Ovary (tissue), 9 donors: ENCODE measurements around the gene PA2G4. TPM values are rescaled to one million over a fixed set of nuclear protein-coding genes. Genes with fewer than 3 reads are reported as not detected.
A peak's percentile ranks its signal among the peaks of the same experiment; 100 is the strongest.

ENCODE experiments used
- DNase-seq, 5 donors: peaks; one replicate each; pipeline ENCODE4 v3.0.0-alpha.2; 2019 to 2020
- H3K27ac ChIP-seq, 2 donors: fragments of 200-600 bp; one replicate each; pipeline versions ENCODE4 v1.5.1 to v1.8.0; 2019 to 2022
- H3K27me3 ChIP-seq: fragments of 200-600 bp; one replicate; pipeline ENCODE4 v1.8.0; 2022
- H3K36me3 ChIP-seq: fragments of 200-600 bp; sonication (generic); one replicate; pipeline ENCODE4 v1.5.1; 2019
- H3K4me1 ChIP-seq: one replicate; pipeline ENCODE4 v1.8.1; 2013; ENCODE audit warnings: mild to moderate bottlenecking, moderate library complexity; ENCODE audit not compliant: insufficient read depth
- H3K4me3 ChIP-seq: fragments of 200-600 bp; sonication (generic); one replicate; pipeline ENCODE4 v1.5.1; 2017
- H3K9me3 ChIP-seq, 2 donors: fragments of 200-600 bp in 1 of 2; sonication (generic) in 1 of 2; one replicate each; pipeline versions ENCODE4 v1.5.1 to v1.8.1; 2013 to 2019; ENCODE audit warnings: mild to moderate bottlenecking in 1 of 2, moderate library complexity in 1 of 2
- CTCF ChIP-seq, 3 donors: fragments of 450-650 bp in 2 of 3; fragments of 200-600 bp in 1 of 3; IDR thresholded peaks; one replicate each; pipeline versions ENCODE4 v1.5.1 to v1.8.0; 2016 to 2022; ENCODE audit warnings: antibody characterized with exemption in 3 of 3, mild to moderate bottlenecking in 1 of 3
- EP300 ChIP-seq: sonication (generic); formaldehyde crosslinking; IDR thresholded peaks from one replicate; pipeline ENCODE4 v1.6.1; 2017; ENCODE audit warnings: antibody characterized with exemption
- POLR2A ChIP-seq: fragments of 450-650 bp; IDR thresholded peaks from one replicate; pipeline ENCODE4 v1.6.1; 2017; ENCODE audit warnings: antibody characterized with exemption, mild to moderate bottlenecking, moderate library complexity
- WGBS, 3 donors: extraction: QIAGEN DNeasy Blood & Tissue Kit in 1 of 3; methylation state at CpG; one replicate each; pipeline versions ENCODE4 v1.1.5 to v1.1.7; 2013 to 2017; 5-methylcytosine and 5-hydroxymethylcytosine counted together
- intact Hi-C, 4 donors: fragments of 100-400 bp; cut with DNase I; formaldehyde crosslinking; loops; one replicate each; pipeline versions ENCODE4 v1.11.0 to v1.15.1; 2022 to 2023
- polyA plus RNA-seq, 2 donors: library from polyadenylated mRNA; stranded (reverse); fragments of 200-250 nt in 1 of 2; fragments of 350-450 nt in 1 of 2; fragmentation: Illumina TruSeq in 1 of 2; extraction: RNeasy Lipid Tissue Mini Kit (QIAGEN cat#74804) in 1 of 2; gene quantifications; one replicate each; pipeline ENCODE4 v1.2.3, GENCODE V29; 2013 to 2014
- total RNA-seq, 7 donors: library from RNA; depleted of rRNA in 2 of 7; stranded (reverse); fragments of >200 nt in 2 of 7; fragmentation: NEBNext Ultra II Directional in 3 of 7; extraction: Animal tissue kit (Norgen Biotek cat#: 25700) in 3 of 7; gene quantifications; one replicate each; pipeline versions ENCODE4 v1.1.0 to v1.2.4, GENCODE V29; 2016 to 2023
- donor health status: DM: no; HTN: no; CAD: no; lungs with moderate emphysema.
- donor health status: DM: no; HTN: no; CAD: no.
- donor health status: Bipolar disorder and iron deficiency.
- donor health status: DM: yes; HTN: yes; CAD: no.
- donor health status: DM: no; HTN: no; CAD: no.
- donor health status: DM: yes; HTN: yes; CAD: no.

PA2G4 gene
- total and polyA plus RNA-seq, 9 donors = 65.6 to 219 (median 79.7) TPM

GRCh38 chr12:56119361-56119796 lies 15.0 kb downstream of the PA2G4 start:
- Histone ChIP-seq H3K27me3 (no peaks in the 10 kb centered on the region), H3K36me3 (no peaks in the 10 kb centered on the region), H3K27ac (peak overlapping the region; percentile 84 to 91), H3K4me1 (peaks cover 2% of the 10 kb centered on the region), H3K9me3 (no peaks in the 10 kb centered on the region), H3K4me3 (peak overlapping the region; percentile 76)
- peak; percentile 71 to 81 (median 77) for DNase-seq
- peak; percentile 69 to 88 (median 86) for TF ChIP-seq CTCF (IDR thresholded peaks at IDR 0.05)
- no peak for TF ChIP-seq POLR2A
- no peak for TF ChIP-seq EP300
- intact Hi-C loops = loop anchor here in 2 of 4 donors (2.0 kb wide), 2 partner anchors 71 to 105 kb away; partner anchors contain the start of gene NABP2 (in 1 of the 2)
- 0 to 1% (median 0%) methylated on average over 2 of the region's 2 CpGs for WGBS, 3 donors

GRCh38 chr12:56120158-56120846 lies 15.9 kb downstream of the PA2G4 start:
- no peak overlapping the region for H3K4me3 ChIP-seq
- H3K27me3 ChIP-seq = no peaks in the 10 kb centered on the region
- TF ChIP-seq EP300 (no peak), POLR2A (no peak)
- no peaks in the 10 kb centered on the region for H3K9me3 ChIP-seq
- H3K4me1 ChIP-seq = peaks cover 2% of the 10 kb centered on the region
- H3K27ac ChIP-seq = peak overlapping the region in 1 of 2 donors; percentile 84
- intact Hi-C loops = loop anchor here (2.0 to 10.0 kb wide), 5 partner anchors 42 to 1582 kb away; partner anchors contain the start of genes NABP2 (in 2 of the 4), RNF41 (in 2 of the 4), SMARCC2 (in 2 of the 4) and SPRYD4 (in 2 of the 4)
- H3K36me3 ChIP-seq = no peaks in the 10 kb centered on the region
- WGBS, 3 donors = 84 to 86% (median 85%) methylated on average over 17 of the region's 17 CpGs
- DNase-seq = peak in 4 of 5 donors; percentile 37 to 51 (median 42)

GRCh38 chr12:56121204-56121870 lies 17.0 kb downstream of the PA2G4 start:
- WGBS, 3 donors = 74 to 79% (median 77%) methylated on average over 11 of the region's 11 CpGs
- no peak overlapping the region for H3K27ac ChIP-seq
- TF ChIP-seq EP300 (no peak), POLR2A (no peak), CTCF (IDR thresholded peaks at IDR 0.05) (no peak)
- H3K27me3 ChIP-seq = no peaks in the 10 kb centered on the region
- no peak for DNase-seq
- intact Hi-C loops = loop anchor here (2.0 to 10.0 kb wide), 5 partner anchors 41 to 1581 kb away; partner anchors contain the start of genes NABP2 (in 2 of the 4), RNF41 (in 2 of the 4), SMARCC2 (in 2 of the 4) and SPRYD4 (in 2 of the 4)
- no peaks in the 10 kb centered on the region for H3K36me3 ChIP-seq
- no peak overlapping the region for H3K4me3 ChIP-seq
- H3K4me1 ChIP-seq = peaks cover 2% of the 10 kb centered on the region
- no peaks in the 10 kb centered on the region for H3K9me3 ChIP-seq

- Histone ChIP-seq H3K36me3 (no peaks in the 10 kb centered on the region), H3K9me3 (no peaks in the 10 kb centered on the region), H3K4me3 (no peak overlapping the region), H3K4me1 (peaks cover 6% of the 10 kb centered on the region), H3K27me3 (no peaks in the 10 kb centered on the region), H3K27ac (no peak overlapping the region)
- no peak for DNase-seq
- TF ChIP-seq POLR2A = no peak
- TF ChIP-seq CTCF (IDR thresholded peaks at IDR 0.05) = no peak
- no peak for TF ChIP-seq EP300
- intact Hi-C loops = loop anchor here in 3 of 4 donors (5.0 to 10.0 kb wide), 4 partner anchors 40 to 1580 kb away; partner anchors contain the start of genes NABP2 (in 2 of the 3), RNF41 (in 2 of the 3) and SPRYD4 (in 2 of the 3)
- WGBS, 3 donors = 81 to 93% (median 91%) methylated on average over 2 of the region's 2 CpGs
These were observed 18.3 kb downstream of the PA2G4 start for GRCh38 chr12:56122637-56123036.
